ENCODE measurements around the gene UGT8. TPM values are rescaled to one million over a fixed set of nuclear protein-coding genes. Genes with fewer than 3 reads are reported as not detected.
"Not testable (repeated sequence)": the region's sequence is repeated elsewhere in the genome, so short reads cannot be mapped to it uniquely, and the experiment has no call there.

UGT8 gene, protein sequence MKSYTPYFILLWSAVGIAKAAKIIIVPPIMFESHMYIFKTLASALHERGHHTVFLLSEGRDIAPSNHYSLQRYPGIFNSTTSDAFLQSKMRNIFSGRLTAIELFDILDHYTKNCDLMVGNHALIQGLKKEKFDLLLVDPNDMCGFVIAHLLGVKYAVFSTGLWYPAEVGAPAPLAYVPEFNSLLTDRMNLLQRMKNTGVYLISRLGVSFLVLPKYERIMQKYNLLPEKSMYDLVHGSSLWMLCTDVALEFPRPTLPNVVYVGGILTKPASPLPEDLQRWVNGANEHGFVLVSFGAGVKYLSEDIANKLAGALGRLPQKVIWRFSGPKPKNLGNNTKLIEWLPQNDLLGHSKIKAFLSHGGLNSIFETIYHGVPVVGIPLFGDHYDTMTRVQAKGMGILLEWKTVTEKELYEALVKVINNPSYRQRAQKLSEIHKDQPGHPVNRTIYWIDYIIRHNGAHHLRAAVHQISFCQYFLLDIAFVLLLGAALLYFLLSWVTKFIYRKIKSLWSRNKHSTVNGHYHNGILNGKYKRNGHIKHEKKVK
- total RNA-seq = not detected

DNA sequence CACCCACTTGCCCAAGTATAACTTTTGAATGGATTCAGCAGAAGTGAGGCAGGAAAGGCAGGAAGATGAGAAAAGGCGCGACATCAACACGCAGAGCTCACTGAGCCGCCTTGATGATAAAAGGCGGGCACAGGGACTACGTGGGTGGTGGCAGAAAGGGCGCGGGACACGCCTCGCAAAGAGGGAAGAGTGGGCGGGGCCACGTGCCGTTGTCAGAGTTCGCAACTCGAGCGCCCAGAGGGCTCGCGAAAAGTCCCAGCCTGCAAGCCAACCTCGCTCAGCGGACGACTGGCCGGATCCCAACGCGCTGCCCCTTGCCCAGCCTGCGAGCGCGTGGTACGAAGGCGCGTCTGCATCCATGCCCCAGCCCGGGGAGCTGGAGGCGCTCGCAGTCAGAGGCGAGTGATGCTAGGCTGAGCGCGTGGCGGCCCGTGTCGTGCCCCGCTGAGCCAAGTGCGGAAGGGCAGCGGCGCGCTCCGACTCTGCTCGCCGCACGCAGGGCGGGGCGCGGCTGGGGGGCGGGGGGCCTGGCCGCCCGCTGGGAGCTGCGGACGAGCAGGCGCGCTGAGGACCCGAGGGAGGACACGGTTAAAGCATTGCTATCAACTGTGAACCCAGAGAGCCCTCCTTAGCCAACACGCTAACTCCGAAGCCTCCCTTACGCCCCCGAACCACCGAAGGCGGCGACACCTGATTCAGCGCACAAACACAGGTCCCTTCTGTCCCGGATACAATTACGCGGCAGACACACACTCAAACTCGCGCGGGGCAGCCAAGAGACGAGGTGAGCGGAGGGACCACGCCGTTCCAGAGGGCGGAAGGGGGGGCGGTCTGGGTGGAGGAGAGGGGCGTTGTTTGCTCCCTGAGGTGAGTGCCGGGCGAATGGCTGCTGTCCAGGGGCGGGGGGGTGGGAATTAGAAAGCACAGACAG, at the start of gene UGT8:
Gene UGT8, plus strand, starts transcription at position 617 of the 931 bp plus-strand sequence. CDS start 24,074 bp downstream, outside the sequence.
- DNase-seq = no peak

DNA sequence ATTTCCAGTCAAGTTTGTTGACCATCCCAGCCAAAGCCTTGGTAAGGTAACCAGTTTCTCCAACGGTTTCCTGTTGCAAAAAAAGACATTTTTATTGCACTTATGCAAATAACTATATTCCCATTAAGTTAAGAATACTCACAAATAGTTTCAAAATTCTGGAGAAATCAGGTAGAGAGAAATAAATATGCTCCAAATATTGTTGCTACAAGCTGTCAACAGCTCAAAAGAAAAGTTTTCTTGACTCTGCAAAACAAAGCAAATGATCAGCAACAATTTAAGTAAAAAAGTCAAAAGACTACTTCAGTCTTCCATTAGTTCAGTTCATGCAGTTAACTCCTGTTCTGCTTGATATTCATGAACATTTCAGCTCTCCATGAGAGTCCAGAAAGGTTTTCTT, 49.0 kb upstream of the UGT8 start:
- no peak for DNase-seq

DNA sequence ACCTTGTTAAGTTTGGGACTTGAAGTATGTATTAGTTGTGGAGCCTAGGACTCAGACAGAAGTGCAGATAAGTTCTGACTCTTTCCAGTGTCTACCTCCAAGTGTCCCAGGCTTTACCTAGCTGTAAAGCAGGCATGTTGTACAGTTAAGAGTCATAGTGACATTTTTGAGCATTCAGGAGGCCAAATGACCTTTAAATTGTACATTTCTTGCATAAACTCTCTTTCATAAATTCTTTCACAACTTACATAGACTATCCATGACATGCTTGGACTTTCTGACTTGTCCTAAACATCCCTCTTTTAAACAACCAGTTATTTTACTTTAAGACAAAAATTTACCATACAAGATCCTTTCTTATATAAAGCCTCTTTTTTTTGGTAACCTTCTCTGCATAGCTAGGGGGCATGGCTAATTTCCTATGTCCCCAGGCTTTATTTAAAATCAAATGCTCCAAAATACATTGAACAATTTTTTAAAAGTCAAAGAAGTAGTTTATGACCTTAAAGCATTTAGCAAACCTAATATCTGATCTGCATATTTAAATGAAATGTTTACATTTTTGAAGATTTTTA, 40.1 kb upstream of the UGT8 start:
- no peak for DNase-seq

DNA sequence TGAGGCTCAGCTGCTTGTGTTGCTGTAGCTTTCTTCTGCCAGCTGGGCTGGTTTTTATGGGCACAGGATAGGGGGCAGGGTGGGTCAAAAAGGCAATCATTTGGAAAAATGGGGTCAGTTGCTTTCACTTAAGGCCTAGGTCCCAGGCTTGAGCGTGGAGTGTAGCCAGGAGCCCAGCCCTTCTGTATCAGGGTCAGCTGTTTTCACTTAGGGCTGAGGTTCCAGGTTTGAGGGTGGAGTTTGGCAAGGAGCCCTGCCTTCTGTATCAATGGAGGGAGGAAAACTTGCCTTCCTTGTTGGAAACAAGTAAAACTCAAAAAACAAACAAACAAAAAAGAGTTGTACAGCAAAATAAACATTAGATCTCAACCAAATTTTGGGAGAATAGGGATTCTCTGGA, 37.0 kb upstream of the UGT8 start:
- DNase-seq = no peak

DNA sequence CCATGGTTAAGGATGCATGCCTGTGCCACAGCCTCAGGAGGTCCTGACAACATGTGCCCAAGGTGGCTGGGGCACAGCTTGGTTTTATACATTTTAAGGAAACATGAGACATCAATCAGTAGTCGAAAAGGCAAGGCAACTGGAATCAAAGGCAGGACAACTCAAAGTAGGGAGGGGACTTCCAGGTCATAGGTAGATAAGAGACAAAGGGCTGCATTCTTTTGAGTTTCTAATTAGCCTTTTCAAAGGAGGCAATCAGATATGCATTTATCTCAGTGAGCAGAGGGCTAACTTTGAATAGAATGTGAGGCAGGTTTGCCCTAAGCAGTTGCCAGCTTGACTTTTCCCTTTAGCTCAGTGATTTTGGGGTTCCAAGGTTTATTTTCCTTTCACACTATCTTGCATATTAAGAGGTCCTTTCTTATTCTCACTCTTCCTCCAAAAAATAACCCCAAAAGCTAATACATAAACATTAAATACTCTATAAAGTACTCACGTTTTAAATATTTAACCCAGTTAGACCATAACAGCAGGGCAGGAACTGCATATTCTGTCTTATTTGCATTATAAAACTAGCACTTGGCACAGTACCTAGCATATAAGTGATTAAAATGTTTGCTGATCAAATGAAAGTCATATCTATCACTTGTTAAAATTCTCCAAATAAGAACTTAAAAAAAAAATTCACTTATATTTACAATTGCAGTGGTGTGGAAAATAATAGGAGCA, 36.3 kb upstream of the UGT8 start:
- DNase-seq = no peak

DNA sequence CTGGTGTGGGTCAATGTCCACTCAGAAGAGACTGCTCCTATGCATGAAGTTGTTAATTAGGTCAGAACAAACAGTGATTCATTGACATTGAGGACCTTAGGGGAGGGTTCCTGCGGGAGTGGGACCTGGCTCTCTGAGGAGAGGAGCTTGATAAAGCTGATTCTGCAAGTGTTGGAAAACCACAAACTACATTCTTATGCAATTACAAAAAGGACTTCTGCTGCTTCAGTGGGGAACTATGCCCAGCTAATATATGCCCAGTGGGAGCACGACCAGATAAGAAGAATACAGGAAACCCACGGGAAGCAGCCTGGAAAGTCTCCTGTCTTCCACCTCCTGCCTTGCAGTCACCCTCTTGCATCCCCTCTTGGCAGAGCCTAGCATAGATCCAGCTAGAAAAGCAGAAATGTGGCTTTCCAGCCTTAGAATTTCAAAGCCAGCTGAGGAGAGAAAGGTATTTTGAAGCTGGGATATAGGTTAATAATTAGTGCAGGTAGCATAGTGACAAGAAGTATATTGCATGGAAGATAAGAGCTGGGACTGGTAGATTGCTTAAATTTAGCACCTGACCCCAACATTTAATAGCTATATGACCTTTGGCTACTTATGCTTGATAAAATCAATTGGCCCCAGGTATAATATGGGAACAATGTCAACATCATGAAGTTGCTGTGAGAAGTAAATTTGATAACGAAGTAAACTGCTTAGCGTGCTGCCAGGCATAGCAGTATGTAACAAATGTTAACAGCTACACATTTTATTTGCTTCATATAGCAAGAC, 34.9 kb upstream of the UGT8 start:
- no peak for DNase-seq

DNA sequence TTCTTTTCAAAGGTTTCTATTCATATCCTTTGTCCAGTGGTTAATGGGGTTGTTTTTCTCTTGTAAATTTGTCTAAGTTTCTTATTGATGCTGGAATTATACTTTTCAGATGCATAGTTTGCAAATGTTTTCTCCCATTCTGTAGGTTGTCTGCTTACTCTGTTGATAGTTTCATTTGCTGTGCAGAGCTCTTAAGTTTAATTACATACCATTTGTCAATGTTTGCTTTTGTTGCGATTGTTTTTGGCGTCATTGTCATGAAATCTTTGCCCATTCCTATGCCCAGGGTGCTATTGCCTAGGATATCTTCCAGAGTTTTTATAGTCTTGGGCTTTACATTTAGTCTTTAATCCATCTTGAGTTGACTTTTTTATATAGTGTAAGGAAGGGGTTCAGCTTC, 21.2 kb upstream of the UGT8 start:
- DNase-seq = no peak

DNA sequence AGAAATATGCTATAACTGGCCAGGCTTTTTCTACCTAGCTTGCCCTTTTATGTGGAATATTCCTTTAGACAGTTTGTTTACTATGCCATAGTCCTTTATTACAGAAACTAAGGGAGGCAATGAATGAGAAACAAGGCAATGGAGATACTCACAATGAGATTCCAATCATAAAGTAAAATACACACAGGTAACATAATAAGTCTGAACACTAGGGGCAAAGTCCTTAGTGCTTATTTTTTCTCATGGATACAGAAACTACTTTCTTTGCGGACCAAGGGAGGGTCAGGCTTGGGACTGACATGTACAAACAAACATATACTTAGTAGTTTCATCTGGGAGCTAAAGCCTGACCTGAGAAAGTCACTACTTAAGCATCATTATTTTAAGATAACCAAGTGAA, 16.0 kb upstream of the UGT8 start:
- no peak for DNase-seq

DNA sequence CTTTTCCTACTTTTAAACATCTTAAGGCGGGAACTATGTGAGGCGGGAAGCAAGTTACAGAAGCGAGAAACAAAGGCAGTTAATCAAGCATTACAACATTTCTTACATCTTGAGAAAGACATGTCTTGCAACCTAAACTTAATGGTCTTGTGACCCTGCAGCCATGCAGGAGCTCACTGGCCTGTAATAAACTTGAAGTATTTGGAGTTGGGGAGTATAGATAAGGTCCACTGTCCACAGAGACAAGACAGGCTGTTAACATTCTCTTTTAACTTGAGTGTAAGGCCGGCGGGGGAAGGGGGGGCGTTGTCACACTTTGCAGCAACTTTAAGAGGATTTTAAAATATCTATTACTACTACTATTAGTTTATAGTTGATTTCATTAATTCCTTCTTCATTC, 10.3 kb upstream of the UGT8 start:
- no peak for DNase-seq

DNA sequence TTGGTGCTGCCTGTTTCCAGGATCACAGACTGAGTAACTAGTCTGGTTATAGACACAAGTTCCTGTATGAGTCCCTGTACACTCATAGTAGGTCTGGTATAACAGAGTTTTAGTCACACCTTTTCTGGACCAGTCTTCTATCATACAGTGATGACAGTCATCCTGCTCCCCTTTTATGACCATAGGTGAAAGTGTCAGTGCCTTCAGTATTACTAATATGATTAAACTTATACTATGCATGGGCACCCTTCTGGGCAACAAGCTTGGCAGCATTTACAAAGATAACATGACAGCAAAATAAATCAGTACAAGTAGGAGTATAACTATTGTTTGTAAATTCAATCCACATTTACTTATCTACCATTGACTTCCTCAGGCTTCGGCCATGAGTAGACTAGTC, 8.2 kb upstream of the UGT8 start:
- DNase-seq = not testable (repeated sequence)

DNA sequence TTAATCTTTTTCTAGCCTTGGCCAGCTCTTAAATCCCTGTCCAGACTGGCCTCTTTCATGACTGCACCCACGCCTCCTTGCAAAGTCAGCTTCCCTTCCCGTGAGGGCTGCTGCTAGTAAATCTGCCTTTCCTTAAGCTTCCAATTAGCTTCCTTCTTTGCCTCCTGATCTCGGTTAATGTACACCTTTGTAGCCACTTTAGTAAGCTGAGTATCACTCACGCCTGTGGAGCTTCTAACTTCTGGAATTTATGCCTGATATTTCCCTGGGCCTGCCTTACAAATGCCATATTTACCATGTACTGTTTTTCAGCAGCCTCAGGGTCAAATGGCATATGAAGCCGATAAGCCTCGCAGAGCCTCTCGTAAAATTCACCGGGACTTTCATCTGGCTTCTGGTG, 5.1 kb upstream of the UGT8 start:
- no peak for DNase-seq

DNA sequence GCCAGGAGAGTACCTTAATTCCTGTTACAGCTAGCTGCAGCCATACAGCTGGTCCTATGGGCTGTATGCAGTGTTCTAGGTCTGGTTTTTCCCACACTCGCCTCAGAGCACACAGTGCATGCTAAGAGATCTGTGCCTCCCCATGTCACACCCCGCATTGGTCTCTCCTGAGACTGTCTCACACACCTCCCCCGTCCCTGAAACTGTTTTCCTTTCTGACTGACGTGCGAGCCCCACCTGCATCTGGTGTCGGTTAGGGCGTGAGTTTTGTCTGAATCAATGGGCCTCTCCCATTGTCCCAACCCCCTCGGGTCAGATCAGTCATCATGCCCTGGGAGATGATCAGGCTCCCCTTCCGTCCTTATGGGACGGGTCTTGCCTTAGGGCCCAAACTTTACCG, 3.4 kb upstream of the UGT8 start:
- no peak for DNase-seq

DNA sequence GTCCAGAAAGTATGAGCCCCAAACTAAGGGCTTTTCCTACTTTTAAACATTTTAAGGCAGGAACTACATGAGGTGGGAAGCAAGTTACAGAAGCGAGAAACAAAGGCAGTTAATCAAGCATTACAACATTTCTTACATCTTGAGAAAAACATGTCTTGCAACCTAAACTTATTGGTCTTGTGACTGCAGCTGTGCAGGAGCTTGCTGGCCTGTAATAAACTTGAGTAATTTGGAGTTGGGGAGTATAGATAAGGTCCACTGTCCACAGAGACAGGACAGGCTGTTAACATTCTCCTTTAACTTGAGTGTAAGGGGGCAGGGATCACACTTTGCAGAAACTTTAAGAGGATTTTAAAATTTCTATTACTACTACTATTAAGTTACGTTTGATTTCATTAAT, 2.7 kb upstream of the UGT8 start:
- no peak for DNase-seq

DNA sequence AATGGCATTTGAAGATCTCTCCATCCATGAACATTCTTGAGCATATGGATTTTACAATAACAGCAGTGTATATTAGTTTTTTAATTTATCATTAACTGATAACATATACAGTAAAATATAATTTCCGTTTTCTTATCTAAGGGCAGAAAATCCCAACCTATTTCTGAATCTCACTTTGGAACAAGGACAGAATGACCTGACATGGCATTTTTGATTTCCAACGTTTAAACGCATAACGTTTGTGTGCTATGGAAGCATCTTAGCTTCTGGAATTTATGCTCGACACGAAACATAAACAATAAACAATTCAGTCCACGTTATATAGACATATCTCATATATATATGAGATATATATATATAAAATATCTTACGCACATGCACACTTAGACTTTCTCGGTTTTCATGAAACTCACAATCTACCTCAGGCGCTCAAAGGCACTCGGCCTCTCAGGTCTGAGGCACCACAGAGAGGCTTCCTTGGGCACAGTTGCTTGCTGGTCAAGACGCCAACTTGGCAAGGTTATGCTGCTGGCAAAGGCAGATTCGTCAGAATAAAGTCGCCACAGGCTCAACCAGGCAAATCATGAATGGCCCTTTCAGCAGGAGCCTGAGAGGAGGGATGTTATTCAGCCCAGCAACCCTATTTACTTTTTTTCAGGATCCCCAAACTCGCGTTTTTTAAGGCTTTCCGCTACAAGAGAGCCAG, 1.0 kb upstream of the UGT8 start:
- DNase-seq = no peak

DNA sequence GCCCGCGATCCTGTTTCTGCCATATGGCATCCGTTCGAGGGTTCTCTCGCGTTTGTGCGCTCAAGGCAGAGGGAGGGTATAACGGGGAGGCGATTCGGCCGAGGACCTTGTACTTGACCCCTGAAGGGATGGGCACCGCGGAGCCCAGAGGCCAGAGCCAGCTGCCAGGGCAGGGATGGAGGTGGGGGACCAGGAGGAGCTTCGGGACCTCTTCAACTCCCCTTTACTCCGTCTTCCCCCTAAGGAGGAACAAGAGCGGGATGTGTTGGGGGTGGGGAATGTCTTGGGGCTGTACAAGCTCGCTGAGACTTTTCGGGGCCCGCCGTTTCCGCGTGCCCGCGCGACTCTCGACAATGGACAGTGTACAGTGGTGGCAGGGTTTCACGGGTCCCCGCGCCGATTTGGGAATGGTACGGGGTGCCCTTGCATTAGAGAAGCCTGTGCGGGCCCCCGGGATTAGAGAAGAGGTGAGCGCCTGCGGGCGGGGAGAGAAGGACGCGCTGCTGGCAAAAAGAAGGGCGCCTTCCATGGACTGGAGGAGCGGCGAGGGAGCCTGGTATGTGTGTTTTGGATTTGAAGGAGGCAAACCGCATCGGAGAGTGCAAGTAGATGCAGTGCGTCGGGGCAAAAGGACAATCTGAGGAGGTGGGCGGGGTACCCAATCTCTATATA, 760 bp downstream of the UGT8 start:
- DNase-seq = no peak

DNA sequence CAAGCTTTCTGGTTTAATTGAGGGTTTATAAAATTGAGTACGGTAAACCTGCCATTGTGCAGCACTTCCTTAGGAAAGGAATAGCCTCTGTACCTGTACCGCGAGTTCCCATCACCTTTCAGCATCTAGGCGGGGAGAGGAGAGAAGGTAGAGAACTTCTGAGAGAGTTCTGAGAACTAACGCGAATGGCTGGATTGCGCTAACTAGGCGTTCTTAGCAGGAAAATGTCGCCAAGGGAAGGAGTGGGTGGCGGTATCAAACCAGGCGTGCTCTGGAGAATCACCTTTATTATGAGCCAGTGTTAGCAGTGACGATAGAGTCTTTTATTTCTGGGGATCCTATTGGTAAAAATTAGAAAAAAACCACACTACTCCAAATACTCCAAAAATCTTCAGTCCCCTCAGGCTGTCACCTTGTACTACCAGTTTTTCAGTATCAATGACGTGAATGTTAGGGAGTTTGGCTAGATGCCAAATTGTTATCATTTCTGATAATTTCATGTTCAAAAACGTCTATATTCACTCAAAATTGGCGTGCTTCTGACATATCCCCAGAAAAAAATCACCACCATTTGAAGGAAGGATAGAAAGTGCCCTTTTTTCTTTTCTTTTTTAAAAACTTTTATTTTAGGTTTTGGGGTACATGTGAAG, 1.4 kb downstream of the UGT8 start:
- no peak for DNase-seq

DNA sequence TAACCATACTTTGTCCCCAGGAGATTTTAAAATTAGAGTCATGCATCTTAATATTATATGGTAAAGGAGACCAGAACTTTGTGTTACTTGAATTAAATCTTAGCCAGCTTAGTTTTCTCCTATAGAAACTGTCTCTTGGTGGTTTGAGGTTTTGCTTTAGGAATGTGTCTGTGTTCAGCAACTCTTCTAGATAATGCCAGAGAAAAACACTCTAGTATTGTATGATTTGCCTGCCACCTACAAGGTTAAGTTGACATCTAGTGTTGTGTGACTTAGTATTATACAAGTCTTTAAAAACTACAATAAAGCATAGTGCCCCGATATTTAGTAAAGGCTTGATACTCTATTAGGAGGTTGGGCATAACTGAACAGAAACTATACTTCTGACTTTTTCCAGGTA, 2.1 kb downstream of the UGT8 start:
- no peak for DNase-seq

DNA sequence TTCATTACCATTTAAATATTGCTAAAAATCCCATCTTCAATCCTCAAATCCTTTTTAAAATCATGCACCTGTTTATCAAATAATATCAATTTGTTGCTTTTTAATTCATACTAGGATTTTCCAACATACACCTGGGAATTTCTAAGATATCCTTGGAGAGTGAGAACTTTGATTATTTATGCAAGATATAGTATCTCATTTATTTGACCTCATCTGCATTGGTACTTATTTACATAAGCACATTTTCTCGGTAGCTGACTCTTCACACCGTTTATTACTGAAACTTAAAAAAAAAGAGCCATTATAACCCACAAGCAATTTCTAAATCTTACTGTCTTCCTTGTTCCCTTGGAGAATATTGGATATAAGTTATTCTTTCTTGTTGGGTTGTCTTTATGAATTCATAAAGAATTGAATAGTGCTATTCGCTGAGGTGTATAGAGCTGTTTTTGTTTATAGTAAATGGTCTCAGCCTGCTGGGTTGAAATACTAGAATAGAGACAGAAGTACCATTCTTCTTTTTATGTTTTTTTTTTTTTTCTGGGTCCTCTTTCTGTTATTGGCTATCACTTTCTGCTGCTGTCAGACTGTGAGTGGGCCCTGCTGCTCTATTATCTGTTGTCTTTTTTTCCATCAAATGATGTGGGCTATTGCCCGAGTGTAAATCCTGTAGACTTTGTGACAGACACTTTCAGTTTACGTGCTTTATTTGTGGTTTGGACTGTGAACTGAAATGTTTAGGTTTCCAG, 2.9 kb downstream of the UGT8 start:
- no peak for DNase-seq

DNA sequence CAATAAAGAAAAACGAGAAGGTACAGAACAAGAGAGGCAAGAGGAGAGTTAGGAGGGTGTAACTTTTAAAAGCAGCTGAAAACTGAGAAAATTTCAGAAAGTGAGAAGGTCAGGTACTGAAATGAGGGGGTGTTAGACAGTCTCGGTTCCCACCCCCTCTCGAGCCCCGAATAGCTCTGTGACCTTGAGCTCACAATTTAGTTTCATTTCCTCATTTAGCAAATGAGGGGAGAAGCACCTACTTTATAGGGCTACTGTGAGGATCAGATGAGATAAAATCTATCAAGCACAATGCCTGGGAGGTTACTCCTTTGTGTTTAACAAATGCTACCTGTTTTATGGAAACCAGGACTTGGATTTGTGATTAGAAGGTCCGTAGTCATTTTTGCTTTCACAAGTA, 4.9 kb downstream of the UGT8 start:
- no peak for DNase-seq

All from effector CD4-positive, alpha-beta T cell (primary cell).